GM19043 (cell line): ENCODE results near the gene ITPA.

Experiments used
- ATAC-seq: cut with Tn5 transposase; IDR thresholded peaks from one replicate; pipeline ENCODE4 v1.9.1; 2021; ENCODE audit warnings: low read depth; ENCODE audit not compliant: unreplicated experiment

ITPA gene

GRCh38 chr20:3209257-3209945, at the start of gene ITPA:
Gene ITPA (plus strand): TSS chr20:3209498. CDS start chr20:3209552, 54 bp downstream.
- no peak for ATAC-seq

DNA sequence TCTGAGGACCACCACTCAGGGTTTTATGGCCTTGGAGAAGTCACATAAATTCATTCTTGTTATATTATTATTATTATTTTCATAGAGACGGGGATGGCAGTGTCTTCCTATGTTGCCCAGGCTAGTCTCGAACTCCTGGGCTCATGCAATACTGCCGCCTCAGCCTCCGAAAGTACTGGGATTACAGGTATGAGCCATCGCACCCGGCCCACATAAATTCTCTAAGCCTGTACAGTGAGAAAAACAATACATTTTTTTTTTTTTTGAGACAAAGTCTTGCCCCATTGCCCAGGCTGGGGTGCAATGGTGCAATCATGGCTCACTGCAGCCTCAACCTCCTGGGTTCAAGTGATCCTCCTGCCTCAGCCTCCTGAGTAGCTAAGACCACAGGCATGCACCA, 48.9 kb upstream of the ITPA start:
- no peak for ATAC-seq

DNA sequence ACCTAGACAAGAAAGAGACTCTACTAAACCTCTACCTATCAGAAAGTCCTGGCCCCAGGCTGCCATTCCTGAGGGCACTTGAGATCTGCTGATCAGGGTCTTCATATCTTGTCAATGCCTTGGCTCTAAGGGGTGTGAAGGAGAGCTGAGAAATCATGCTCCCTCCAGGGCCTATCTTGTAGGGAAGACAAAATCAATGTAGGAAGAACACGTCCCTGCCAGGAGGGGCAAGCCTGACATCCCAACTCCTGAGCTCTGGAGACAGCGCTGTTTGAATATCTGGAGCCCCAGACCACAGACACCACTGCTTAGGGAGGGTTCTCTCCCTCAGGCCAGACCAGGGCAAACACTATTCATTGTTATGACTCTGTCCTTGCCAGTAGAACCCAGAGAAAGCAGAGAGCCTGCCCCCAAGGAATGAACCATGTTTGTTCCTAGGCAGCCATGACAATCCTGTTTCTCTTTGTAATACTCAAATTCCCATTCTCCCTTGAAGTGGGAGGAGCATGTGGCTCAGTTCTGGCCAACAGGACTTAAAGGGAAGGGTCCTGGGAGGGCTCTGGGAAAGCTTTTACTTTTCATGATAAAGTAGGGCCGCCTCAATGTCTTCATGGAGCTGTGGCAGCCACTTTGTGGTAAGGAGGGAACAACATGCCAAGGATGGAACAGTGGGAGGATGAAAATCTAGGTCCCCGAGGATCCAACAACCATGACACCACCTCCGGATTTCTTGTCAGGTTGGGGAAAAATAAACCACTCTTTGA, 47.8 kb upstream of the ITPA start:
- ATAC-seq: no peak

DNA sequence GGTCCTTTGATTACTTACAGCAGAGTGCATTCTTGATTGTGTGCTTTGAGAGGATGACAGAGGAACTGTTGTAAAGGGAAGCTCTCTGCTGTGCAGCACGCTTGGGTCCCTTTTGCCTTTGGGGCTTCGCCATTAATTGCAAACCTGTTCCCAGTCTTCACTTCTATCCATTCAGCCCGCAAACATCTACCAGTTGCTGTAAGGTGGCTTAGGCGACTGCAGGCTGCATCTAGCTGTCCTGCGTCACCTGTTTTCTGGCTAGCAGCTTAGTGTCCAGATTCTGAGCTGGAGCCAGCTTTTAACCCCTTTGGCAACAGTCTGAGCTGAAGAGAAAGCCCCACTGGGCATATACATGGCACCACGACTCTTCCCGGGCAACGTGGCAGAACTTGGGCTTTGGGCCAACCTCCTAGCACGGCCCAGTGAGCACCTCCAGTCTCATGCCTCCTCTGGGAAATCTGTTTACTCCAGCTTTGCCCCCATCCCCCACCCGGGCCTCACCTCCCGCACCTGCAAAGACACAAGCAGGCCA, 47.2 kb upstream of the ITPA start:
- ATAC-seq: no peak

- ATAC-seq: no peak
These were observed 45.9 kb upstream of the ITPA start for GRCh38 chr20:3163099-3164042.

- no peak for ATAC-seq
These were observed 45.1 kb upstream of the ITPA start for GRCh38 chr20:3164043-3164762.

- ATAC-seq: no peak
These were observed 44.4 kb upstream of the ITPA start for GRCh38 chr20:3164763-3165410.

DNA sequence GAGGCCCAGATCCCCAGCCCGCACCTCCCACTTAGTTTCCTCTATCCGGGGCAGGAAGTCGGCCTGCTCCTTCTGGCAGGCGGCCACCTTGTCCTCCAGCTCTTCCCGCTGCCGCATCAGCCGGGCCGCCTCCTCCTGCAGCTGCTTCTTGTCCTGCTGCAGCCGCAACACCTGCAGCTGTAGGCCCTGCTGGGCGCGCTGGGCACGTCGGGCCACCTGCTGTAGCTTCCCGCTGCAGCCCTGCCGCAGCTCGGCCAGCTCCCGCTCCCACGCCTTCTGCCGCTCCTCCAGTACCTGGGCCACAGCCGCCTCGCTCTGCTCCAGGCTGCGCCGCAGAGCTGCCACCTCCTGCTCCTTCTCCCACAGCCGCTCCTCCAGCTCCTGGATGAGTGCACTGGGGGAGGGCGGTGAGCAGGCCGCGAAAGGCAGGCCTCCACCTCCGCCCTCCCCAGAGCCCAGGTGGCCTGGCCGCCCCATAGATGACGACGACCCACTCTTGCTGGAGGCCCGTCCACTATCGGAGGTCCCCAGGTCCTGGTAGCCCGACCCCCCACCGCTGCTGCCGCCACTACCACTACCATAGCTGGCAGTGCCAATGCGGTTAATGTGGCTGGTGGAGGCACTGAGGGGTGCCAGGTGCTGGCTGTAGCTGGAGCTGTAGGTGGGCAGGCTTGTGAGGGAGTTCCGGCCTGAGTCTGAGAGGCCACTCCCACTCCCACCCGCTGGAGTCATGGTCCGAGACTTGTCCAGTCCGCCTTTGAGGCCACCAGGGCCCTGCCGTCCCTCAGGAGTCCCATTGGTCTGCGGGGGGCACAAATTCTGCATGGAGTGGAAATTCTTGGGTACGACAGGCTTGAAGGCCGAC, 43.6 kb upstream of the ITPA start:
- no peak for ATAC-seq

DNA sequence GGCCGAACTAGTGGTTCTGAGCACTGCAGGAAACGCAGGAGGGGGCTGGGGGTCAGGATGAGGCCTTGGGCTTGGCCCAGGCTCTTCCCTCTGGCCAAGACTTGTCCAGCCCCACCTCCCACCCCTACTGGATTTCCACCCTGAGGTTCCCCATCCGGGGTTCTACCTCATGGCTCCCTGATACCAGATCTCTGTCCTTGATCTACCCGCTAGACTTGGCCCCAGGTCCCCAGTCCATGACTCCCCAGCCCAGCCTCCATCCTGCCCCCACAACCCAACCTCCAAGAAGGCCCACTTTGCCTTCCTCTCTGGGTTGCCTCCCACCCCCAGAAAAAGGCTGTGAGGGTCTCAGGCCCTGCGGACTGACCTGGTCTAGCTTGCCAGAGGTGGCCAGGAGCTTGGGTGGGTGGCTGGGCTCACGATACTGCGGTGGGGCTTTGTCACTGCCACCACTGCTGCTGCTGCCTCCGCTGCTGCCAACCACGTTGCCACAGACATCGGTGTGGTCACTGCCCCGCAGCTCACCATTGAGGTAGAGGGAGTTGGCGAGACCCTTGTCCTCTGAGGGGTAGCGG, 42.9 kb upstream of the ITPA start:
- ATAC-seq: no peak

- ATAC-seq: no peak
These were observed 42.4 kb upstream of the ITPA start for GRCh38 chr20:3166913-3167342.

DNA sequence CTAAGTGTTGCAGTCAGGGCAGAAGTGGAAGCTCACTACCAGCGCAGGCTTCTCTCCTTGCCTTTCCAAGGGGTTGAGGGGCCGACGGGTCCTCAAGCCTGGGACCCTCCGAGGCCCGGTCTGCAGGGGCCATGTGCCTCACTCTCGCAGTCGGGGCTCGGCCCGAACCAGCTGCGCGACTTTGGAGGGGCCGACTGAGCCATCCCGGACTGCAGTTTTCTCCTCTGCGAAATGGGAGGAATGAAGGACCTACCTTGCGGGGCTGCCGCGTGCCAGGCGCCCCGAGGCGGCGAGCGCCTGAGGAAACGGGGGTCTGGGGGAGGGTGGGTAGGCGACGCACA, 41.6 kb upstream of the ITPA start:
- no peak for ATAC-seq

GRCh38 chr20:3168079-3168828, 41.0 kb upstream of the ITPA start:
- no peak for ATAC-seq

GRCh38 chr20:3168829-3169590, 40.3 kb upstream of the ITPA start:
- ATAC-seq: no peak

GRCh38 chr20:3171391-3172125, 37.7 kb upstream of the ITPA start:
- ATAC-seq: no peak

- no peak for ATAC-seq
These were observed 37.0 kb upstream of the ITPA start for GRCh38 chr20:3172126-3172932.
